Kasumi-1 (cell line): ENCODE measurements around the gene DDX54.
A peak's percentile ranks its signal among the peaks of the same experiment; 100 is the strongest.

ENCODE experiments used
- DNase-seq, 2 experiments: peaks; one replicate each; lab custom pipeline; 2025; lab: John Stamatoyannopoulos, UW

DDX54 gene

DNA sequence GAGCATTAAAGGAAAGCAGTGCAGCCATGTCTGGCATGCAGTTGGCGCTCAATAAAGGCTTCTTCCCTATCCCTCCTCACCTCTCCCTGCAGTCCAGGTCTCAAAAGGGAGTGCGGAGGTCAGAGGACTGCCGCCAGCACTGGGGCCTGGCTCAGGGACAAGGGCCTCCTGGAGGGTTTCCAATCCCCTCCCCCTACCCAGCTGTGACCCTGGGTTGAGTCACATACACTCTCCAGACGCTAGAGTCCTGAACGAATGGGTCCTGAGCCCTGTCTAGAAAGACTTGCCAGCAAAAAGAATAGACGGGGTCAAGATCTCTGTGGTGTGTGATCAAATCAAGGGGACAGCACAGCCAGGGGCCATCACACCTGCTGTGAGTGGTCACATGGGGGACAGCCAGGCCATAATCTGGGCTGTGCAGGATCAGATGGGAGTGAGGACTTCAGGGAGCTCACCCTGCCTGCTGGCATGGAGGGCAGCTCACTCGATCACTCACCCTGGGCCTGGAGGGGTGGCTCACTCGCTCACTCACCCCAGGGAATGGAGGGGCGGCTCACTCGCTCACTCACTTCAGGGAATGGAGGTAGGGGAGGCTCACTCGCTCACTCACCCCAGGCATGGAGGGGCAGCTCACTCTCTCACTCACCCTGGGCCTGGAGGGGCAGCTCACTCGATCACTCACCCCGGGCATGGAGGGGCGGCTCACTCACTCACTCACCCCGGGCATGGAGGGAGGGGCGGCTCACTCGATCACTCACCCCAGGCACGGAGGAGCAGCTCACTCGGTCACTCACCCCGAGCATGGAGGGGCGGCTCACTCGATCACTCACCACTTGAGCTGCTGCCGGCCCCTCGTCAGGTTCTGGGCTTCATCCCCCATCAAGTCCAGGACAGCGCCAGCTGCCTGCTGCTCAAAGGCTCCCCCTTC is 22.9 kb downstream of the DDX54 start:
- DNase-seq = no peak

DNA sequence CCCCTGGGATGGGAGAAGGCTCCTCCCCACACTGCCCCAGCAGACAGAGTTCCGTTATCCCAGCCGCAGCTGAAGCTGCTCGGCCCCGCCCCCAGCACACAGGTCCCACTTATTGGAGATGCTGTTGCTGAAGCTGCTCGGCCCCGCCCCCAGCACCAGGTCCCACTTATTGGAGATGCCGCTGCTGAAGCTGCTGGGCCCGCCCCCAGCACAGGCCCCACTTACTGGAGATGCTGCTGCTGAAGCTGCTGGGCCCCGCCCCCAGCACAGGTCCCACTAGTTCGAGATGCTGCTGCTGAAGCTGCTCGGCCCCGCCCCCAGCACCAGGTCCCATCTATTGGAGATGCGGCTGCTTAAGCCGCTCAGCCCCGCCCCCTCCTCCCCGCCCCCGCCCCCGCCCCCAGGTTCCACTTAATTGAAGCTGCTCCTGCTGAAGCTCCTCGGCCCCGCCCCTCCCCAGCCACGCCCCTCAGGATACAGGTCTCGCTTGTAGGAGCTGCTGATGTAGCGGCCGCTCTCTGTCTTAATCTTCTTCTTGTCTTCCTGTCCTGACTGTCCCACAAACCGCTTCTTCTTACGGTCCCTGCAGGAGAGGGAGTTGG is 23.8 kb downstream of the DDX54 start:
- DNase-seq = no peak

DNA sequence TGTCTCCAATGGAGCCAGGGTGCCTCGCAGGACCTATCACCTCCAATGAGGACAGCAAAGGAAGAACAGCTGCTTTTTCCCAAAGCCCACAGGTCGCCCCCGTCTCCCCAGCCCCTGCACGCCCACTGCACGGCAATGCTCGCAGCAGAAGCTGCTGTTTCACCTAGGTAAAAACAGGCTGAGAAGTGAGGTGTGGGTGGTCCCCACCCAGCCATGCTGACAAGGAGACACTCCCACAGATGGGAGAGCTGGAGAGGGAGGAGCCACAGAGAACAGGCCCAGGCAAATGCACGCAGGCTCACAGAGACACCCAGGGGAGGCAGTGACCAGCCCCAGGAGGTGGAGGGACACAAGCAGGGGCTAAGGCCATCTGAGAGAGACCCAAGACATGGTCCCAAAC is 25.3 kb downstream of the DDX54 start:
- DNase-seq = no peak

DNA sequence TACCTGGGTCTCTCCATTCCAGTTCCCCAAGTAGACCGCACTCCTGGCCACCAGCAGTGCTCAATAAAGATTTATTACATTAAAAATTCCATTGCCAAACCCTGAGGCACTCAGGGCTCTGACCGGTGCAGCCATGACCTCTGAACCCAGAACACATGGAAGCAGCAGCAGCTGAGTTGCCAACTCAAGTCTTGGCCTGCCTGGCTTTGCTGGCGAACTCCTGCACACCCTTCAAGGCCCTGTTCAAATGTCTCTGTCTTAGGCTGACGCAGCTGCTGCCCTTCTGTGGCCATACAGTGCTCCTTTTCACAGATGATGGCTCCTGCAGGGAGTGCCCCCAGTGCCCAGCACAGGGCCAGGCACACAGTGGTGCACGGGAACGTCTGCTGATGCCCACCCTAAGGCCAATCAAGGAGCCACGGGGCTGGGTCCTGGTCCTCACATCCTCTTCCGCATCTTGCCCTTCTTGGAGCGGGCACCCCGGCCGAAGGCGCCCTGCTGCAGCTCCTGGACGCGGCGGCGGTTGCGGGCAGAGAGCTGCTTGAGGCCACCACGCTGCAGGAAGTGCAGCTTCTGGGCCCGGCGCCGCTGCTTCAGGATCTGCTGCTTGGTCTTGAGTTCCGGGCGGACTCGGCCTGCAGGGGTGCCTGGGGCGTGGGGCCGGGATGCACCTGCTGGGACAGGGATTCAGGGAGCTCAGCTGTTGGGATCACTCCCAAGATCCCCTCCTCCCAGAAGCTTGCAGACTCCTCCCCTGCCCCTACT is 26.7 kb downstream of the DDX54 start:
- no peak for DNase-seq

DNA sequence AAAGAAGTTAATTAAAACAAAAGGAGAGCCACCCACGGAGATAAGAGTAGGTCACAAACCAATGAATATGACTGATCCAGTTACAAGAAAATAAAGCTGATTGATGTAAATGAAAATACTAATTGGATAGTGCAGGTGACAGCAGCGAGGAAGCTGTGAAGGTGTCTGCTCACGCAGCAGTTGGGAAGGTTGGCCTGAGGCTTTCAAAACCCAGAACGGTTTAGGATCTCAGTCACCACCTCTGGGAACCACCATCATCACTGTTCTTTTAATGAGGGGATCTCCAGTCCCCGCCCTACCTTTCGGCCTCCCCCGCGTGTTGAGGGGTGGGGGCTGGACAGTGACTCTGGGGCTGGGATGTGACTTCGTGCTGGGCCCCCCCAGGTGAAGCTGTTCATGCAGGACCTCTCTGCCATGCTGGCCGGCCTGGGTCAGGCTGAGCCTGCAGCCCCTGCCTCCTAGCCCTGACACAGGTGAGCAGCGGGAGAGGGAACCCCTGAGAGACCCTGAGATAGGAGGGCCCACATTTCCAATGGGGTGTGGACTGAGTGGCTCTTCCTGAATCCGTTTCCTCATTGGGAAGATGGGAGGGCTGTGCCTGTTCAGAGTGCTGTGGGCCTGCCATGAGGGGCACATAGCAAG is 27.9 kb downstream of the DDX54 start:
- DNase-seq = no peak

DNA sequence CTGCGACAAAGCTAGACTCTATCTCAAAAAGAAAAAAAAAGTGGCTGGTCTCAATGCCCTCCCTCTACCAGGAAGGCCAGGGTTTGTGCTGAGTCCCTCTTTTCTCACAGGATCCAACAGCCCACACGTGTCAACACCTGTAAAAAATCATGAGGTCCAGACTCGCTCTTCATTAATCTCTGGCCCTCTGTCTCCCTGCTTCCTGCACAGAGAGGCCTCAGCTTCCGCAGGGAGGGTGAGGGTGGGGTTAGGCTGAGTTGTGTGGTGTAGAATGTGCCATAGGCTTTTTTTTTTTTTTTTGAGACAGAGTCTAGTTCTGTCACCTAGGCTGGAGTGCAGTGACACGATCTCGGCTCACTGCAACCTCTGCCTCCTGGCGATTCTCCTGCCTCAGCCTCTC is 29.6 kb downstream of the DDX54 start:
- no peak for DNase-seq

DNA sequence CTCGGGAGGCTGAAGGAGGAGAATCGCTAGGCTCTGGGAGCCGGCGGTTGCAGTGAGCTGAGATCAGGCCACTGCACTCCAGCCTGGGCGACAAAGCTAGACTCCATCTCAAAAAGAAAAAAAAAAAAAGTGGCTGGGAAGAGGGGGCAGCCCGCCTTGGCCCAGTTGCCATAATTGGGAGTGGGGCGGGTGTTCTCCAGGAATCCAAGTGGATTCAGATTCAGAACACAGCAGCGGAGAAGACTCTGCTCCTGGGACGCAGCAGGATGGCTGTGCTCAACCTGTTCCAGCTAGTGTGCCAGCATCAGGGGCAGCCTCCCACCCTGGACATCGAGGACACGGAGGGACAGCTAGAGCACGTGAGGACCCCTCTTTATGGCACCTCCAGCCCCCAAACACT is 30.2 kb downstream of the DDX54 start:
- DNase-seq = no peak

DNA sequence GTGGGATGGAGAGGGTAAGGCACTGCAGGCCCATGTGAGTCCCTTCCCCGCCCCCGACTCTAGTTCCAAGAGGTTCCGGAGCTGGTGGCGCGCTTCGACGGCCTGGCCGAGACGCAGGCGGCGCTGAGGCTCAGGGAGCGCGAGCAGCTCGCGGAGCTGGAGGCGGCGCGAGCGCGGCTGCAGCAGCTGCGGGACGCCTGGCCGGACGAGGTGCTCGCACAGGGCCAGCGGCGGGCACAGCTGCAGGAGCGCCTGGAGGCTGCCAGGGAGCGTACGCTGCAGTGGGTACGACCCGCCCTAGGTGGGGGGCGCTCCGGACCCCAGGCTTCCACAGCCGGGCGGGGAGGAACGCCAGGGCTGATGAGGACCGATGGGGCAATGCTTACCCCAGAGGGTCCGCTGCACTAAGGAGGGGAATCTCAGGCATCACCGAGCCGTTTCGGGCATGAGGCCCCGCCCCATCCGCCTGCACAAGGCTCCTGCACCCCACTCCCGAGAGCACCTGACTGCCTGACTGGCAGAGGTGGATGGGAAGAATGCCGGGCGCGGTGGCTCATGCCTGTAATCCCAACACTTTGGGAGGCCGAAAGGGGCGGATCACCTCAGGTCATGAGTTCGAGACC is 30.8 kb downstream of the DDX54 start:
- DNase-seq = peak in 1 of 2 experiments; percentile 6

DNA sequence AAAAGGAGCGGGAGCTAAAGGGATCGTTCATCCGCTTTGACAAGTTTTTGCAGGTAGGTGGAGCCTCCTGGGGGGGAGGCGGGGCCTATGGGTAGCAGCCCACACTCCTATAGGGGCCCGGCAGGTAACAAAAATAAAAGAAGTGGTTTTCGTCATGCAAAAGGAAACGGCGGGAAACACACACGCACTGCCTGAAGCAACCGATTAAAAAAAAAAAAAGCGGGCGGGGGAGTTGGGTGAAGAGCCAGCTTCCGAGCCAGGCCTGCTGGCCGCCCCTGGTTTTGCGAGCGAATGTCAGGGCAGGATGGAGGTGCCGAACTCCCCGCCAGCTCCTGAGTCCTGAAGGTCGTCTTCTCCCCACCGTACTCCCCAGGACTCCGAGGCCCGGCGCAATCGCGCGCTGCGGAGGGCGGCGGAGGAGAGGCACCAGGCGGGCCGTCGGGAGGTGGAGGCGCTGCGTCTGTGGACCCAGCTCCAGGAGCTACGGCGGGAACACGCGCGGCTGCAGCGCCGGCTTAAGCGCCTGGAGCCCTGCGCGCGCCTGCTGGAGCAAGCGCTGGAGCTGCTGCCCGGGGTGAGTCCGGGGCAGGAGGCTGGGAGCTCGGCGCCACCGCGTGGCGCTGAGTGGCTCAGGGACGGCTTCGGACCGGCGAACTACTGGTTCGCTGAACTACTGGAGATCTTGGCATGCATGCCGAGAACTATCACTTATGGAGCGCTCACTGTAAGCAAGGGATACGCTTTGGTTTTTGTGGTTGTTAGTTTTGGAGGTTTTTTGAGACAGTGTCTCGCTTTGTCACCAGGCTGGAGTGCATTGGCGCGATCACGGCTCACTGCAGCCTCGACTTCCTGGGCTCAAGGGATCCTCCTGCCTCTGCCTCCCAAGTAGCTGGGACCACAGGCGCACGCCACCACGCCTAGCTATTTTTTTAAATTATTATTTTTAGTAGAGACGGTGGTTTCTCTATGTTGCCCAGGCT is 32.2 kb downstream of the DDX54 start:
- peak; percentile 54 to 61 for DNase-seq

DNA sequence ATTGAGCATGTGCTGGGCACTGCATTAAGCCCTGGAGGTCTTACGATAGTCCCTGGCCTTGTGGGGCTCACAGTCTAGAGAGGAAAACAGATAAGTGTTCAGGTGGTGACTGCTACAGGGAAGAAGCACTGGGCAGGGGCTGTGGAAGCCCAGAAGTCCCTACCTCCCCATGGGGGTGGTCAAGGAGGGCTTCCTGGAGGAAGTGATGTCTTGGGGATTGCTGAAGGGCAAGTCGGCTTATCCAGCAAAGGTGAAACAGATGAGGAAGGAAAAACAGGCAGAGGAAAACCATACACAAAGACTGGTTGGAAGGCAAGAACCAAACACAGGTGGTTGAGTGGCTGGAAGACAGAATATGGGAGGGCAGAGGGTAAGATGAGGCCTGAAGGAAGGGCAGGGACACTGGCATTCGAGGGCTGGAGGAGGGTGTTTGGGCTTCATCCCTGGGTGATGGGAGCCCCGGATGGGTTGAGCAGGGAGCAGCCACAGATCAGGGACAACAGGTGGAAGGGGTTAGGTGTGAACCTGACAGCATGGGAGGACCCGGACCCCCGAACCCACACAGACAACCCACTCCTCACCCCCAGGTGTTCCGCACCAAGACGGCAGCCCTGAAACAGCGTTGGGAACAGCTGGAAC is 33.0 kb downstream of the DDX54 start:
- no peak for DNase-seq

DNA sequence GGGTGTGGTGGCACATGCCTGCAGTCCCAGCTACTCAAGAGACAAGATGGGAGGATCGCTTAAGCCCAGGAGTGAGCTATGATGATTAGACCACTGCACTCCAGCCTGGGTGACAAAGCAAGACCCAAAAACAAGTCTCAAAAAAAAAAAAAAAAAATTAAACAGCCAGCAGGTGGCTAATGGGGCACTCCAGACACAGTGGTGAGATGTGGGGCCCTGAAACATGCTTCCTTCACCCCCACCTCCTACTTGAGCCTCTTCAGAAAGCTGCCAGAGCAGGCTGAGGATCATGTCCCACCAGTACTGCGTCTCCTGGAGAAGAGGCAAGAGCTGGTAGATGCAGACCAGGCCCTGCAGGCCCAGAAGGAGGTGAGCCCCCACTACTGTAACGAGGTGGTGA is 33.6 kb downstream of the DDX54 start:
- DNase-seq = no peak

DNA sequence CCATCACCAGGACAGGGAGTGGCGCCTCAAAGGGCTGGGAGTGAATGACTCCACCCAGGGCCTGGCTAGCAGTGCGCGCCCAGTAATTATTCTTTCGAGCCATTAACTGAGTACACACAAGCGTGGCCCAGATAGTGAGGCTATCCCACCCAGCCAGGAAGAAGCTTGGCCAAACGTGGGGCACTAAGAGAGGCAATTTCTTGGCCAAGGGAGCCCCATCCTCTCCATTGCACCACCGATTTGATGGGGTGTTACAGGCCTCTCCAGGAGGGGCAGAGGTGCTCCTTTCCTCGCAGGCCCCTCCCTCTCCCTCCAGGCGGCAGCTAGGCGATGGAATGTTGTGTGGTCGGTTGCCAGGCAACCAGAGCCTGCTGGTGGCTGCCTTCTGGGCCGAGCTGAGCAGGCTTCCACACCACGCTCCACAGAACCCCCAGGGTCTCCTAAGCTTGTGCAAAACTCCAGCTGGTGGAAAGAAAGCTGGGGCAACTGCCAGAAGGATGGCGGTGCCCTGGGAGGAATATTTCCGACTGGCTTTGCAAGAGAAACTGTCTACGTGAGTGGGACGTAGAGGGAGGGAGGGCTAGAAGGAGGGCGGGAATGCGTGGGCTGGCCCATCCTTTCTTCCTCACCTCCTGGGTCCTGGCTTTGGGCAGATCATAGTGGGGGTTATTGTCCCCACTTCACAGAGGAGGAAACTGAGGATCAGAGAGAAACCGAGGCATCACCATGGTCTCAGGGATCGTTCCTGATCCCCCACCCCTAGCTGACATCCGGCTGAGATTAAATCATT is 35.7 kb downstream of the DDX54 start, which contains the start of gene CFAP73:
TSS of gene CFAP73 (plus strand) at position 364 of the 790 bp plus-strand sequence. CDS start at position 498, 134 bp downstream.
- DNase-seq = peak; percentile 25 to 30

DNA sequence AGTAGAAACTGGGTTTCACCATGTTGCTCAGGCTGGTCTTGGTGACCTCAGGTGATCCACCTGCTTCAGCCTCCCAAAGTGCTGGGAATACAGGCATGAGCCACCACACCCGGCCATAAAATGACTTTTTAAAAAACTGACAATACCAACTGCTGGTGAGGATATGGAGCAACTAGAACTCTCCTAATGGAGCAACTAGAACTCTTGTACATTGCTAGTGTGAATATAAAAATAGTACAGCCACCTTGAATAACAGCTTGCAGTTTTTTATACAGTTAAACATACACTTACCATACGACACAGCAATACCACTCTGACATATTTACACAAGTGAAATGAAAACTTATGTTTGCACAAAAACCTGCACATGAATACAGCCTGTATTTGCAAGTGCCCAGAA is 38.3 kb downstream of the DDX54 start:
- no peak for DNase-seq

DNA sequence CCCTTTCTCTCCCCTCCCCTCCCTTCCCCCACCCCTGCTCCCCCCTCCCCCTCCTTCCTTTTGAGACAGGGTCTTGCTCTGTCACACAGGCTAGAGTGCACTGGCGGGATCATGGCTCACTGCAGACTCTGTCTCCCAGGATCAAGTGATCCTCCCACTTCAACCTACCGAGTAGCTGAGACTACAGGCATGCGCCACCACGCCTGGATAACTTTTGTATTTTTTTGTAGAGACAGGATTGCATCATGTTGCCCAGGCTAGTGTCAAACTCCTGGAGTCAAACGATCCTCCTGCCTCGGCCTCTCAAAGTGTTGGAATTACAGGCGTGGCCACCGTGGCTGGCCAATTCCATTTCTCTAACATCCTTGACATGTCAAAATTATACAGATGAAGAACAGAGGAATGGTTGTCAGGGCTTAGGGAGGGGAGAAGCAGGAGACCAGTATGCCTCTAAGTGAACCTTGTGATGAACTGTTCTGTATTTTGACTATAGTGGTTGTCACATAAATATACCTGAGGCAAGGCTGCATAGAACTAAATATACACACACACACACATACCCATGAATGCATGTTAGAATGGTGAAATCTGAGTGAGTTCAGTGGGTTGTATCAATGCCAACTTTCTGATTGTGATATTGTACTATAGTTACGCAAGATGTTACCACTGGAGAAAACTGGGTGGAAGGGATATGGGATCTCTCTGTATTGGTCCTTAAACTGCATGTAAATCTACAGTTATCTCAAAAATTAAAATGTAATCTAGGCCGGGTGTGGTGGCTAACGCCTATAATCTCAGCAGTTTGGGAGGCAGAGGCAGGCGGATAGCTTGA is 39.3 kb downstream of the DDX54 start:
- no peak for DNase-seq

DNA sequence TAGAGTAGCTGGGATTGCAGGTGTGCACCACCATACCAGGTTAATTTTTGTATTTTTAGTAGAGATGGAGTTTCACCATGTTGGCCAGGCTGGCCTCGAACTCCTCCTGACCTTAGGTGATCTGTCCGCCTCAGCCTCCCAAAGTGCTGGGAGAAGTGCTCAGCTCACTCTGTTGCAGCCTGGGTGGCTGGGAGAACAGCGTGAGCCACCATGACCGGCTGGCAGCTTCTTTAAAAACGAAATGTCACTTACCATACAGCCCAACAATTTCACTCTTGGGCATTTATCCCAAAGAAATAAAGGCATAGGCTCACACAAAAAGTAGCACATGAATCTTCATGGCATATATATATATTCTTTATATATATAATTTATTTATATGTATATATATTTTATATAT is 40.5 kb downstream of the DDX54 start:
- DNase-seq = no peak

DNA sequence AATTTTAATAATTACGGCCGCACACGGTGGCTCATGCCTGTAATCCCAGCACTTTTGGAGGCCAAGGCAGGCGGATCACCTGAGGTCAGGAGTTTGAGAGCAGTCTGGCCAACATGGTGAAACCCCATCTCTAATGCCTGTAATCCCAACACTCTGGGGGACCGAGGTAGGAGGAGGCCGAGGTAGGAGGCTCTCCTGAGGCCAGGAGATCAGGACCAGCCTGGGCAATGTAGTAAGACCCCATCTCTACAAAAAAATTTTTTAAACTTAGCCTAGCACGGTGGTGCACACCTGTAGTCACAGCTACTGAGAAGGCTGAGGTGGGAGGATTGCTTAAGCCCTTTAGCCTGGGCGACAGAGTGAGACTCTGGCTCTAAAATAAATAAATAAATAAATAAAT is 41.3 kb downstream of the DDX54 start:
- no peak for DNase-seq

DNA sequence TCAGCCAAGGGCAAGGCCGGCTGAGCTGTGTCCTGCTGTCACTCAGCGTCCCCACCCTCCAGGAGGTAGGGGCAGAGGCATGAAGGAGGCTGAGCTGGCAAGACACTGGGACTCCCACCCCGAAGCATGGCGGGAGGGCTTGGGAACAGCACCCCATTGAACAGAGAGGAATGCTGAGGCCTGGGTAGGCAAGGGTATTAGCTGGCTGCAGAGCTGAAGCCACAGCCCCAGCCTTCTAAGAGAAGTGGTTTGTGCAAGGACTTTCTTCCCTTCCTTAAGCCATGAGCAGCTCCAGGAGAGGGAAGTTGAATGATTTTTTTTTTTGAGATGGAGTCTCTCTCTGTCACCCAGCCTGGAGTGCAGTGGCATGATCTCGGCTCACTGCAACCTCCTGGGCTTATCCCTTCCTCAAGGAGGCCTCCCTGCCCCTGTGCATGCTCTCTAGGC is 42.4 kb downstream of the DDX54 start:
- DNase-seq = peak; percentile 41
